OCI-LY3 (cell line): ENCODE results near the gene TDRKH.

Source experiments
- CTCF ChIP-seq: fragments of 200-600, 300-600 bp; sonication (generic); IDR thresholded peaks from 2 replicates; pipeline ENCODE4 v1.5.1; 2014; ENCODE audit warnings: antibody characterized with exemption, low read length, low read depth
- EZH2phosphoT487 ChIP-seq: fragments of 200-600 bp; shearing (Covaris generic); IDR thresholded peaks from 2 replicates; pipeline ENCODE4 v1.6.1; 2018; ENCODE audit warnings: antibody characterized with exemption, mixed run types, low read depth

- no peak for TF ChIP-seq CTCF
- TF ChIP-seq EZH2phosphoT487, result no peak
Observed at GRCh38 chr1:151819976-151820623, 29.8 kb upstream of the TDRKH start.
